ENCODE measurements around the gene MBLAC1.

The MBLAC1 gene

GRCh38 chr7:100147278-100147677 lies 20.5 kb downstream of the MBLAC1 start:
- no peak for FAIRE-seq
- TF ChIP-seq PAX5 (IDR thresholded peaks at IDR 0.05; ENCODE audit: insufficient read depth, low read length, severe bottlenecking) (no peak), POLR2A (IDR thresholded peaks at IDR 0.05; ENCODE audit: low read depth, low read length) (no peak), POU2F2 (IDR thresholded peaks at IDR 0.05; ENCODE audit: low read depth, low read length) (no peak), POLR2AphosphoS5 (IDR thresholded peaks at IDR 0.05; ENCODE audit: low read depth, low read length) (no peak), SPI1 (IDR thresholded peaks at IDR 0.05; ENCODE audit: low read depth, low read length) (no peak)
- DNase-seq (ENCODE audit: insufficient read length, low spot score) = no peak

DNA sequence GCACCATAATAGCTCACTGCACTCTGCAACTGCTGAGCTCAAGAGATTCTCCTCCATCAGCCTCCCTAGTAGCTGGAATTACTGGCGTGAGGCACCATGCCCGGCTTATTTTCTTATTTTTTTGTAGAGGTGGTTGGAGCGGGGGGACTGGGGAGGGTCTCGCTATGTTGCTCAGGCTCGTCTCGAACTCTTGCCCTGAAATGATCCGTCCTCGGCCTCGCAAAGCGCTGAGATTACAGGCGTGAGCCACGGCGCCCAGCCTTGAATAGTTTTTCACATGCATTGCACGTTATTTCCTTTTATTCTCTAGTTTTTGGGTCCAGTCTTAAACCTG lies 21.4 kb downstream of the MBLAC1 start:
- FAIRE-seq (no peak), DNase-seq (ENCODE audit: insufficient read length, low spot score) (no peak)
- TF ChIP-seq POLR2A (IDR thresholded peaks at IDR 0.05; ENCODE audit: low read depth, low read length) (no peak), POU2F2 (IDR thresholded peaks at IDR 0.05; ENCODE audit: low read depth, low read length) (no peak), SPI1 (IDR thresholded peaks at IDR 0.05; ENCODE audit: low read depth, low read length) (no peak), TAF1 (IDR thresholded peaks at IDR 0.05; ENCODE audit: low read depth, low read length) (no peak), PAX5 (IDR thresholded peaks at IDR 0.05; ENCODE audit: insufficient read depth, low read length, severe bottlenecking) (no peak), POLR2AphosphoS5 (IDR thresholded peaks at IDR 0.05; ENCODE audit: low read depth, low read length) (no peak)

- peak; percentile 32; the same call in 1 of the 2 replicates for TF ChIP-seq SPI1 (IDR thresholded peaks at IDR 0.05; ENCODE audit: low read depth, low read length)
- TF ChIP-seq POLR2A (IDR thresholded peaks at IDR 0.05; ENCODE audit: low read depth, low read length) = peak; percentile 81
- TF ChIP-seq PAX5 (IDR thresholded peaks at IDR 0.05; ENCODE audit: insufficient read depth, low read length, severe bottlenecking) = no peak
- no peak; the same call in none of the 2 replicates for TF ChIP-seq TAF1 (IDR thresholded peaks at IDR 0.05; ENCODE audit: low read depth, low read length)
- peak; percentile 50; the same call in 1 of the 2 replicates for TF ChIP-seq POU2F2 (IDR thresholded peaks at IDR 0.05; ENCODE audit: low read depth, low read length)
- peak; percentile 80 for TF ChIP-seq POLR2AphosphoS5 (IDR thresholded peaks at IDR 0.05; ENCODE audit: low read depth, low read length)
- FAIRE-seq (peak; percentile 99), DNase-seq (ENCODE audit: insufficient read length, low spot score) (peak; percentile 95)
These were observed 22.0 kb downstream of the MBLAC1 start, which contains the start of gene LAMTOR4 for GRCh38 chr7:100148559-100149328. Gene LAMTOR4, plus strand, starts transcription at chr7:100148918. Its CDS starts 55 bp downstream, at chr7:100148973.

GRCh38 chr7:100152404-100152803 lies 25.6 kb downstream of the MBLAC1 start:
- no peak for TF ChIP-seq POLR2AphosphoS5 (IDR thresholded peaks at IDR 0.05; ENCODE audit: low read depth, low read length)
- TF ChIP-seq SPI1 (IDR thresholded peaks at IDR 0.05; ENCODE audit: low read depth, low read length) = peak; percentile 80
- FAIRE-seq (no peak), DNase-seq (ENCODE audit: insufficient read length, low spot score) (no peak)

DNA sequence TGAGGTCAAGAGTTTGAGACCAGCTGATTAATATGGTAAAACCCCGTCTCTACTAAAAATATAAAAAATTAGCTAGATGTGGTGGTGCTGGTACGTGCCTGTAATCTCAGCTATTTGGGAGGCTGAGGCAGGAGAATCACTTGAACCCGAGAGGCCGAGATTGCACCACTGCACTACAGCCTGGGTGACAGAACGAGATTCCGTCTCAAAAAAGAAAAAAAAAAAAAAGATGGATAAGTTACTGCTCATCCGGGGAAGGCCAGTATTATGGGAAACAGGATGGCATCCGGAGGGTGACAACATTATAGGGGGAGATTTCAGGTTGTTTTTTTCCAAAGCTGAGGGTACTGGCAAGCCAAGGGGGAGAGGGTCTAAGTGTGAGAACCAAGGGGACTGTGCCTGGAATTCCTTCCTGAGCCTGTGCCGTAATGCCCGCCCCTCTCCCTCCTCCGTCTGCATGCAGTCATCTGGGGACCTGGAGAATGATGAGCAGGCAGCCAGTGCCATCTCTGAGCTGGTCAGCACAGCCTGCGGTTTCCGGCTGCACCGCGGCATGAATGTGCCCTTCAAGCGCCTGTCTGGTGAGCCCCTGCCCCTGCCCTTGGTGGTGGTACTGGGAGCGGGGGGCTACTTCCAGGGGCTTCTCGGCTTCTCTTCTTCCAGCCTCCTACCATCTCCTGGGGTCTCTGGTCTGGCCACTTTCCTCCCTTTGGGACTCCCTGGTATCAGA lies 26.3 kb downstream of the MBLAC1 start:
- TF ChIP-seq POU2F2 (IDR thresholded peaks at IDR 0.05; ENCODE audit: low read depth, low read length) = no peak
- TF ChIP-seq POLR2A (IDR thresholded peaks at IDR 0.05; ENCODE audit: low read depth, low read length) = no peak
- no peak for TF ChIP-seq POLR2AphosphoS5 (IDR thresholded peaks at IDR 0.05; ENCODE audit: low read depth, low read length)
- TF ChIP-seq PAX5 (IDR thresholded peaks at IDR 0.05; ENCODE audit: insufficient read depth, low read length, severe bottlenecking) = no peak
- no peak for TF ChIP-seq TAF1 (IDR thresholded peaks at IDR 0.05; ENCODE audit: low read depth, low read length)
- TF ChIP-seq SPI1 (IDR thresholded peaks at IDR 0.05; ENCODE audit: low read depth, low read length) = no peak
- no peak for FAIRE-seq
- DNase-seq (ENCODE audit: insufficient read length, low spot score) = no peak

GRCh38 chr7:100153708-100154535 lies 27.2 kb downstream of the MBLAC1 start:
- TF ChIP-seq POLR2AphosphoS5 (IDR thresholded peaks at IDR 0.05; ENCODE audit: low read depth, low read length) (no peak), POU2F2 (IDR thresholded peaks at IDR 0.05; ENCODE audit: low read depth, low read length) (no peak)
- no peak for FAIRE-seq
- no peak for DNase-seq (ENCODE audit: insufficient read length, low spot score)

DNA sequence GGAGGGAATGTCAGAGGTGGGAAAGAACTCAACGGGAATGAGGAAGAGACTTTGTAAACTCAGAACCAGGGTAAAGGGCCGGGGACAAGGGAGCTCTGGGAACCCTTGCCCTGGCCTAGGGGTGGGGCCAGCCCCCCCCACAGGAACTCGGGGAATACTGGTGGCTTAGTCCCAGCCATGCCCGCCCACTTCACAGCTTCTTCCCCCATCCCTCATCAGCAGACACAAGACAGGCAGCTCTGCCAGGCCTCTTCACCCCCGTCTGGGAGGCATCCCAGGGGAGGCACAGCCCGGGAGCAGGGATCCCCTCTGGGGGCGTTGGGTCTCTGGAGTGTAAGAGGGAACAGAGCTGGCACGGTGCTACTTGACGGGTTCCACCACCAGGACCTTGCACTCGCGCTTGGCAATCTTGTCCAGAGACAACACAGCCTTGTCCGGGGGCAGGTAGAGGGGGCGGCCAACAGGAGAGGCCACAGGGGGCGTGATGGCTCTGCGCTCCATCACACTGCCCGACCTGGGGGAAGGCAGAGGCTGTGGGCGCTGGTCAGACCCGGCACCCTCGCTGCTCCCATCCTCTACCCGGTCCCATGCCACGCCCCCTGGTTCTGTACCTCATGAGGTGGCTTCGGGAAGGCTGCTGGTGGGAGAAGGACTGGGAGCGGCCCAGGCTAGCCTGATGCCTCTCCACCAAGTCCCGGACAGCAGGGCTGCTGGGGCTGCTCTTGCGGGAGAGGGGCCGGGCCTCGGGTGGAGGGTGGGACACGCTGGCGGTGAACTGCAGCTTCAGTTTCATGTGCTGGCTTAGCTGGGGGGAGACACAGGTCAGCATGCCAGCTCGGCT lies 28.1 kb downstream of the MBLAC1 start:
- DNase-seq (ENCODE audit: insufficient read length, low spot score) = no peak
- FAIRE-seq = no peak
- TF ChIP-seq PAX5 (IDR thresholded peaks at IDR 0.05; ENCODE audit: insufficient read depth, low read length, severe bottlenecking) (no peak), TAF1 (IDR thresholded peaks at IDR 0.05; ENCODE audit: low read depth, low read length) (no peak), POU2F2 (IDR thresholded peaks at IDR 0.05; ENCODE audit: low read depth, low read length) (no peak), SPI1 (IDR thresholded peaks at IDR 0.05; ENCODE audit: low read depth, low read length) (no peak), POLR2A (IDR thresholded peaks at IDR 0.05; ENCODE audit: low read depth, low read length) (no peak), POLR2AphosphoS5 (IDR thresholded peaks at IDR 0.05; ENCODE audit: low read depth, low read length) (no peak)

DNA sequence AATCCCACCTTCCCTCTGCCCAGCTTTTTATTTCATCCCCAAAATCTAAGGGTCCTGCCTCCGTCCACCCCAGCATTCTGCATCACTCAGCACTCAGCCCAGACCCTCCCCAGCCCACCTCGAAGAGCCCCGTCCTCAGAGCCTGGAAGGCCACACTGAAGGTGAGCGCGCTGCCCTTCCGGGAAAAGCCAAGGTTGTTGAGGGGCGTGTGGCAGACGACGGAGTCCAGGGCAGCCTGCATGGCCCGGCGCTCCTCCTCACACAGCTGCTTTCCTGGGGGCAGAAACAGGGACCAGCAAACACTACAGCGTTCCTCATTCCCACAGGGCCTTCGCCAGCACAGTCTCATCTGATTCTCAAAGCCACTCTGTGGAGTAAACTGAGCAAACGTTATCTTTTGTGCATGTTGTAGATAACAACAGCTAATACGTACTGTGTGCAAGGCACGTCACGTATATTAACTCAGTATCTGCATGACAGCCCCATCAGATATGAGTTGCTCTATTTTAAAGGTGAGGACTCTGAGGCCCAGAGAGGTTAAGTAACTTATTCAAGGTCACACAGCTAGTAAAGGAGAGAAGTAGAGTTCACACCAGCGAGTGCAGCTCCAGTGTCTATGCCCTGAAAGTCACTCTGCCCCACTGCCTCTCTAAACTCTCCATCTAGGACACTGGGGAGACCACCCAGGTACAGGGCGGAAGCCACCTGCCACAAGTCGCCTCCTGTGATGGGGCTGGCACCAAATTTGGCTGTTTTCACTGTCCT lies 29.0 kb downstream of the MBLAC1 start:
- FAIRE-seq = no peak
- TF ChIP-seq SPI1 (IDR thresholded peaks at IDR 0.05; ENCODE audit: low read depth, low read length) = no peak
- TF ChIP-seq POLR2AphosphoS5 (IDR thresholded peaks at IDR 0.05; ENCODE audit: low read depth, low read length) = no peak
- no peak for TF ChIP-seq POU2F2 (IDR thresholded peaks at IDR 0.05; ENCODE audit: low read depth, low read length)
- TF ChIP-seq POLR2A (IDR thresholded peaks at IDR 0.05; ENCODE audit: low read depth, low read length) = no peak
- no peak for TF ChIP-seq PAX5 (IDR thresholded peaks at IDR 0.05; ENCODE audit: insufficient read depth, low read length, severe bottlenecking)
- no peak for TF ChIP-seq TAF1 (IDR thresholded peaks at IDR 0.05; ENCODE audit: low read depth, low read length)
- DNase-seq (ENCODE audit: insufficient read length, low spot score) = no peak
